OCI-LY1 (cell line): ENCODE measurements around the gene FTCDNL1.

Experiments
- H2AFZ ChIP-seq: fragments of 200-600 bp; sonication (generic), shearing (Covaris generic); 2 replicates; pipeline ENCODE4 v1.6.0; 2014; ENCODE audit warnings: antibody characterized with exemption, mild to moderate bottlenecking, low read length
- H3F3A ChIP-seq: fragments of 200-600 bp; sonication (generic), shearing (Covaris generic); 2 replicates; pipeline ENCODE4 v1.6.0; 2014; ENCODE audit warnings: mild to moderate bottlenecking, antibody characterized with exemption, low read length, moderate library complexity; ENCODE audit not compliant: insufficient read depth
- H3K27ac ChIP-seq: fragments of 200-600 bp; sonication (generic); 2 replicates; pipeline ENCODE4 v1.5.1; 2014; ENCODE audit warnings: low read length, mixed run types, mild to moderate bottlenecking, low read depth; ENCODE audit not compliant: poor library complexity, severe bottlenecking
- H3K27me3 ChIP-seq: fragments of 200-600 bp; sonication (generic); 2 replicates; pipeline ENCODE4 v1.6.0; 2014; ENCODE audit warnings: antibody characterized with exemption, mild to moderate bottlenecking, low read length, moderate library complexity; ENCODE audit not compliant: insufficient read depth
- H3K36me3 ChIP-seq: fragments of 200-600 bp; sonication (generic); 2 replicates; pipeline ENCODE4 v1.6.1; 2014; ENCODE audit warnings: mild to moderate bottlenecking, antibody characterized with exemption, low read length, moderate library complexity, mixed read lengths; ENCODE audit not compliant: insufficient read depth
- H3K4me1 ChIP-seq: fragments of 200-600 bp; sonication (generic); 2 replicates; pipeline ENCODE4 v1.5.1; 2014; ENCODE audit warnings: mild to moderate bottlenecking, low read length, moderate library complexity; ENCODE audit not compliant: insufficient read depth, severe bottlenecking
- H3K4me2 ChIP-seq: fragments of 200-600 bp; sonication (generic), shearing (Covaris generic); 2 replicates; pipeline ENCODE4 v1.6.1; 2014; ENCODE audit warnings: low read length
- H3K4me3 ChIP-seq: fragments of 200-600 bp; sonication (generic); 2 replicates; pipeline ENCODE4 v1.5.1; 2014; ENCODE audit warnings: low read length, low read depth, mild to moderate bottlenecking, mixed read lengths; ENCODE audit not compliant: poor library complexity, severe bottlenecking
- H3K79me2 ChIP-seq: fragments of 200-600 bp; shearing (Covaris generic); 2 replicates; pipeline ENCODE4 v1.6.1; 2016; ENCODE audit warnings: mixed run types, low read length, mixed read lengths; ENCODE audit not compliant: insufficient read depth
- H3K9ac ChIP-seq: fragments of 200-600 bp; sonication (generic), shearing (Covaris generic); 2 replicates; pipeline ENCODE4 v1.6.1; 2014; ENCODE audit warnings: mild to moderate bottlenecking, low read length, mixed read lengths
- H3K9me2 ChIP-seq: fragments of 200-600 bp; sonication (generic), shearing (Covaris generic); 2 replicates; pipeline ENCODE4 v1.6.1; 2014; ENCODE audit warnings: low read depth, mild to moderate bottlenecking, low read length, mixed read lengths
- H3K9me3 ChIP-seq: fragments of 200-600 bp; shearing (Covaris generic); 2 replicates; pipeline ENCODE4 v1.6.1; 2014; ENCODE audit warnings: low read length, mixed read lengths
- H4K20me1 ChIP-seq: fragments of 200-600 bp; sonication (generic), shearing (Covaris generic); 2 replicates; pipeline ENCODE4 v1.6.0; 2016; ENCODE audit warnings: mild to moderate bottlenecking, low read length; ENCODE audit not compliant: insufficient read depth
- CTCF ChIP-seq: fragments of 200-600 bp; sonication (generic), shearing (Covaris generic); IDR thresholded peaks from 2 replicates; pipeline ENCODE4 v1.5.1; 2017; ENCODE audit warnings: mild to moderate bottlenecking, antibody characterized with exemption, low read length, moderate library complexity, mixed read lengths
- EZH2 ChIP-seq: fragments of 200-600 bp; sonication (generic), shearing (Covaris generic); IDR thresholded peaks from 2 replicates; pipeline ENCODE4 v1.8.0; 2017; ENCODE audit warnings: borderline replicate concordance, mixed run types, mild to moderate bottlenecking, antibody characterized with exemption, low read length, moderate library complexity, mixed read lengths

The FTCDNL1 gene

GRCh38 chr2:199833525-199833924 lies 17.5 kb downstream of the FTCDNL1 start:
- no peak overlapping the region for H3K4me3 ChIP-seq
- TF ChIP-seq EZH2 (no peak), CTCF (no peak)
- no peaks in the 10 kb centered on the region for H3F3A ChIP-seq
- H4K20me1 ChIP-seq: no peaks in the 10 kb centered on the region
- H3K36me3 ChIP-seq: no peaks in the 10 kb centered on the region
- H3K79me2 ChIP-seq: no peaks in the 10 kb centered on the region
- H2AFZ ChIP-seq: no peak overlapping the region
- H3K9me3 ChIP-seq: no peaks in the 10 kb centered on the region
- no peaks in the 10 kb centered on the region for H3K9me2 ChIP-seq
- H3K4me2 ChIP-seq: no peak overlapping the region
- no peaks in the 10 kb centered on the region for H3K27me3 ChIP-seq
- H3K27ac ChIP-seq: no peak overlapping the region
- H3K4me1 ChIP-seq: no peaks in the 10 kb centered on the region
- no peak overlapping the region for H3K9ac ChIP-seq

- Histone ChIP-seq H3K79me2 (no peaks in the 10 kb centered on the region), H4K20me1 (no peaks in the 10 kb centered on the region), H2AFZ (no peak overlapping the region), H3K27ac (no peak overlapping the region), H3K4me3 (no peak overlapping the region), H3K9me2 (no peaks in the 10 kb centered on the region), H3K9ac (no peak overlapping the region), H3F3A (no peaks in the 10 kb centered on the region), H3K36me3 (no peaks in the 10 kb centered on the region), H3K9me3 (no peaks in the 10 kb centered on the region), H3K4me2 (no peak overlapping the region), H3K27me3 (no peaks in the 10 kb centered on the region), H3K4me1 (no peaks in the 10 kb centered on the region)
- no peak for TF ChIP-seq CTCF
- TF ChIP-seq EZH2: no peak
Observed at GRCh38 chr2:199830531-199830930, 20.5 kb downstream of the FTCDNL1 start.

GRCh38 chr2:199829628-199830027 lies 21.4 kb downstream of the FTCDNL1 start:
- Histone ChIP-seq H3K4me2 (no peak overlapping the region), H4K20me1 (no peaks in the 10 kb centered on the region), H3K79me2 (no peaks in the 10 kb centered on the region), H3K9me2 (no peaks in the 10 kb centered on the region), H3K4me3 (no peak overlapping the region), H3K9me3 (no peaks in the 10 kb centered on the region), H3F3A (no peaks in the 10 kb centered on the region), H3K27ac (no peak overlapping the region), H2AFZ (no peak overlapping the region), H3K9ac (no peak overlapping the region), H3K36me3 (no peaks in the 10 kb centered on the region), H3K27me3 (no peaks in the 10 kb centered on the region), H3K4me1 (no peaks in the 10 kb centered on the region)
- TF ChIP-seq CTCF (no peak), EZH2 (no peak)
